HG03558 (cell line): ENCODE results near the gene UBALD1.
"Not testable (repeated sequence)": the region's sequence is repeated elsewhere in the genome, so short reads cannot be mapped to it uniquely, and the experiment has no call there.

Source experiments
- ATAC-seq: cut with Tn5 transposase; IDR thresholded peaks from one replicate; pipeline ENCODE4 v1.9.1; 2021; ENCODE audit warnings: moderate number of reproducible peaks; ENCODE audit not compliant: unreplicated experiment; ENCODE audit errors: extremely low read depth

Gene UBALD1

GRCh38 chr16:4601036-4601863, 13.4 kb downstream of the UBALD1 start:
- ATAC-seq = no peak

- no peak for ATAC-seq
Measured at GRCh38 chr16:4599545-4599944, 15.1 kb downstream of the UBALD1 start.

- ATAC-seq = no peak
Measured at GRCh38 chr16:4599037-4599436, 15.7 kb downstream of the UBALD1 start.

GRCh38 chr16:4597174-4597573, 17.5 kb downstream of the UBALD1 start:
- no peak for ATAC-seq

GRCh38 chr16:4594433-4595410, 20.0 kb downstream of the UBALD1 start:
- no peak for ATAC-seq

- ATAC-seq = no peak
Measured at GRCh38 chr16:4593086-4593485, 21.6 kb downstream of the UBALD1 start.

GRCh38 chr16:4591706-4592470, 22.8 kb downstream of the UBALD1 start:
- ATAC-seq = no peak

- ATAC-seq = no peak
Measured at GRCh38 chr16:4591191-4591590, 23.5 kb downstream of the UBALD1 start.

- no peak for ATAC-seq
Measured at GRCh38 chr16:4588961-4589360, 25.7 kb downstream of the UBALD1 start.

GRCh38 chr16:4588386-4588785, 26.3 kb downstream of the UBALD1 start:
- ATAC-seq = no peak

GRCh38 chr16:4586291-4586690, 28.4 kb downstream of the UBALD1 start:
- no peak for ATAC-seq

- no peak for ATAC-seq
Measured at GRCh38 chr16:4583906-4584305, 30.8 kb downstream of the UBALD1 start.

- no peak for ATAC-seq
Measured at GRCh38 chr16:4580250-4580649, 34.4 kb downstream of the UBALD1 start.

GRCh38 chr16:4578961-4579530, 35.6 kb downstream of the UBALD1 start:
- ATAC-seq = no peak

GRCh38 chr16:4576008-4576407, 38.7 kb downstream of the UBALD1 start:
- no peak for ATAC-seq

- no peak for ATAC-seq
Measured at GRCh38 chr16:4574919-4575705, 39.6 kb downstream of the UBALD1 start.

- not testable (repeated sequence) for ATAC-seq
Measured at GRCh38 chr16:4573926-4574325, 40.8 kb downstream of the UBALD1 start.

- ATAC-seq = no peak
Measured at GRCh38 chr16:4572715-4573114, 42.0 kb downstream of the UBALD1 start.

GRCh38 chr16:4570688-4571321, 43.9 kb downstream of the UBALD1 start:
- ATAC-seq = no peak
